Mucosa of gallbladder (tissue), 1 donor: Measurements from ENCODE around the gene CAPN13. TPM values are rescaled to one million over a fixed set of nuclear protein-coding genes. Genes with fewer than 3 reads are reported as not detected.

Experiments
- DNase-seq: peaks from one replicate; pipeline ENCODE4 v3.0.0-alpha.2; 2020; ENCODE audit warnings: low spot score
- total RNA-seq: library from RNA; stranded (reverse); gene quantifications from one replicate; pipeline ENCODE4 v1.2.1, GENCODE V29; 2021
- donor health status: DM: no; HTN: no; CAD: no.

Gene CAPN13, protein sequence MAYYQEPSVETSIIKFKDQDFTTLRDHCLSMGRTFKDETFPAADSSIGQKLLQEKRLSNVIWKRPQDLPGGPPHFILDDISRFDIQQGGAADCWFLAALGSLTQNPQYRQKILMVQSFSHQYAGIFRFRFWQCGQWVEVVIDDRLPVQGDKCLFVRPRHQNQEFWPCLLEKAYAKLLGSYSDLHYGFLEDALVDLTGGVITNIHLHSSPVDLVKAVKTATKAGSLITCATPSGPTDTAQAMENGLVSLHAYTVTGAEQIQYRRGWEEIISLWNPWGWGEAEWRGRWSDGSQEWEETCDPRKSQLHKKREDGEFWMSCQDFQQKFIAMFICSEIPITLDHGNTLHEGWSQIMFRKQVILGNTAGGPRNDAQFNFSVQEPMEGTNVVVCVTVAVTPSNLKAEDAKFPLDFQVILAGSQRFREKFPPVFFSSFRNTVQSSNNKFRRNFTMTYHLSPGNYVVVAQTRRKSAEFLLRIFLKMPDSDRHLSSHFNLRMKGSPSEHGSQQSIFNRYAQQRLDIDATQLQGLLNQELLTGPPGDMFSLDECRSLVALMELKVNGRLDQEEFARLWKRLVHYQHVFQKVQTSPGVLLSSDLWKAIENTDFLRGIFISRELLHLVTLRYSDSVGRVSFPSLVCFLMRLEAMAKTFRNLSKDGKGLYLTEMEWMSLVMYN
- total RNA-seq: 44.4 TPM

DNA sequence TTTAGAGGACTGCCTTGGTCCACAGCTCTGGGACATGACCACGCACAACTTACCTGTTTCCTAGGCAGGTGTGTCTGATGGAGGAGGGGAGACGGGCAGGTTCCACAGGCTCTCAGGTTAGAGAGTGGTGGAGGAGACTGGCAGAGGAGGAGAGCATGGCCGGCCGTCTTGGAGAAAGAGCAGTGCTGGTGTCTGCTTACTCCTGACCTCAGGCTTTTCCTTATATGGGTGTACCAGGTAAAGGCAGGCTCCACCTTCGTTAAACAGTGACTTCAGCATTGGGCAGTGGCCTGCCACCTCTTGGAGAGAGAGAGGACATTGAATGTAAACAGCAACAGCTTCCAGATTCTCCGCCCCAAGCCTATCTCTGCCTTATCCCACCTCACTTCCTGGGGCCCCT is at the start of gene CAPN13:
Gene CAPN13, minus strand, starts transcription at position 198 of the 400 bp plus-strand sequence. CDS start 20,121 bp downstream, outside the sequence.
- peak; percentile 81 for DNase-seq

GRCh38 chr2:30847841-30848240 is 40.6 kb upstream of the CAPN13 start:
- DNase-seq: no peak

- DNase-seq: no peak
Measured at GRCh38 chr2:30847329-30847728, 40.1 kb upstream of the CAPN13 start.

- DNase-seq: no peak
Measured at GRCh38 chr2:30828586-30828985, 21.3 kb upstream of the CAPN13 start.

GRCh38 chr2:30826916-30827315 is 19.7 kb upstream of the CAPN13 start:
- DNase-seq: no peak

DNA sequence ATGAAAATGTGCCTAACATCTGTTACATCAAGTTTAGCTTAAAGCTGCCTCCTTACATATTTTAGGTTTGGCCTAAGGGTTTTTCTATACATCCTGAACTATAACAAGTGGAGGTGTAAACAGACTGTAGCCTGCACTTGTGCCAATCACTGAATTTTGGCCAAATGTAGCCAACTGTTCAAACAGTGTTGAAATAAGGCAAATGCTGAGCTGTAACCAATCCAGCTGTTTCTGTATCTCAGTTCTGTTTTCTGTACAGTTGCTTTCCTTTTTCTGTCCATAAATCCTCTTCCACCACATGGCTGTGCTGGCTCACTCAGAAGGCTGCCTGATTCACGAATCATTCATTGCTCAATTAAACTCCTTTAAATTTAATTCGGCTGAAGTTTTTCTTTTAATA is 19.2 kb upstream of the CAPN13 start:
- no peak for DNase-seq

DNA sequence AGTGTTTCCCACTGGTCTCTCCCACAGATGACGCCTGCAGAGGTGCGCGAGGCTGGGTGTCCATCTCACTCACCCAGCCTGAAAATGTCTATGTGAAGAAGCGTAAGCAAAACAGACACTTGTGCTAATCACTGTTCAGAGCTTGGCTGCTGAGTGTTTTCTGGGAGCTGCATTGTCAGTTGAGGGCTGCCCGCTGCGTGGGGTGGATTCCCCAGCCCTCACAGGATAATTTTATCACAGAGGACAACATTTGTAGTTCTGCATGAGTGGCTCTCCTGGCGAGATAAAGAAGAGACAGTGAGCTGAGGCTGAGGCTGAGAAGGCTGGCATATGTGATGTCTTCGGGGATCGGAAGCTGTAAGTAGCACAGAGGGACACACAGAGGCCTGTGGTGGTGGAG is 16.2 kb upstream of the CAPN13 start:
- no peak for DNase-seq

- DNase-seq: no peak
Measured at GRCh38 chr2:30821960-30822359, 14.7 kb upstream of the CAPN13 start.

DNA sequence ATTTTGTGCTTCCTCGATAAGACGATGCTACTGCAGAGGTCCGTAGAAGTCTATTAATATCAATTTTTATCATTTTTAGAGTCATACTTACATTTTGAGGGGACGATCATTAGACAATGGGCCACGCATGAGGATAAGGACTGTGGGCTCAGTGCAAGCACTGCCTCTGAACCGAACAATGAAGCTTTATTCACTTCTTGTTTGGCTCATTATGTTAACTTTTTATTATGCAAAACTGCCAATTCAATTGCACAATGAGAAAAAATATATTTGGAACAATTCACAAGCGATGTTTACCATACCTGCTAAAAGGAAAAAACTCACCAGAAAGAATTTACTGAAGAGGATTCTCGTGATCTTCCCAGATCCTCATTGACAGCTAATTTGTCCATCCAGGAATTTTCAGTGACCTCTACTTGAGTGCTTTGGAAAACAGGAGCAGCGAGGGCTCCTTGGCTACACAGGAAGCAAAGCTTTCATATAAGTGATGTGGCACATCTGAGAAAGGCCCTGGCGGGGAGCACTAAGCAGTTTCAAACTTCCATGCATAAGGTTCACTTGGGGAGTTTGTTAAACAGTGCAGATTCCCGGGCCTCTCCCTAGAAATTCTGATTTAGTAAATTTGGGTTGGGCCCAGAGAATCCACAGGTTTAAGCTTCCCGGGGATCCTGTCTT is 13.3 kb upstream of the CAPN13 start:
- no peak for DNase-seq

DNA sequence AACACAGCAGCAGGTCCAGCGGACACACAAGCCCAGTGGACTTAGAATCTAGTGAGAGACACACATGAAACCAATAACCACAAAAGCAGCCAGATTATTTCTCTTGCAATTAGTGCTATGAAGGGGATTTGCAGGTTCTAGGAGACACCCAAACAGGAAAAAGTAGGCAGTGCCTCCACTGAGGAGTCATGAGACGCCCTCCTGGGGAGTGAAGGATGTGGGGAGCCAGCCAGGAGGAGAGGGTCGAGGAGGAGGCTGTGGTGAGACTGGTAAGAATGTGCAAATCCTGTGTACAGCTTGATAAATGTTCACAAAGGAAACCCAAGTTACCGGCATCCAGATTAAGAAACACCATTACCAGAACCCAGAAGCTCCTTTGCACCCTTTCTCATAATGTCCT is 2.7 kb upstream of the CAPN13 start:
- no peak for DNase-seq

- no peak for DNase-seq
Measured at GRCh38 chr2:30808695-30809094, 1.4 kb upstream of the CAPN13 start.

DNA sequence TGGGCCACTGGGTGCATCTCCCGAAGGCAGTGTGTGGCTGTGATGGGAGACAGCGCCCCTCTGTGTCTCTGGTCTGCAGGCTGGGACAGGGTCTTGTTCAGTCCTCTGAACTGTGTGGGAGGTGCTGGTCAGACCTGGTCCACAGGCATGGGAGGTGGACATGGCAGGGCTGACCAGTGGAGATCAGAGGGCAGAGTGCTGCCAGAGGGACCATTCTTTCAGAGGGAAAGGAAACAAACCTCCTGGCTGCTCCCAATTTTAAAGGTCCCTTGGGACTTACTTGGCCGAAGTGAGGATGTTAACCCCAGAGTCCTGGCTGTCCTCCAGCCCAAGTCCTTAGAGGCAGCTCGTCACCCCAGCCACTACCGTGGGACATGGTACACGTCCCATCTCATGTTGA is 4.0 kb downstream of the CAPN13 start:
- DNase-seq: no peak

- no peak for DNase-seq
Measured at GRCh38 chr2:30802611-30803010, 4.6 kb downstream of the CAPN13 start.

- no peak for DNase-seq
Measured at GRCh38 chr2:30801821-30802455, 5.3 kb downstream of the CAPN13 start.

GRCh38 chr2:30800159-30800558 is 7.1 kb downstream of the CAPN13 start:
- no peak for DNase-seq

- DNase-seq: no peak
Measured at GRCh38 chr2:30799366-30799765, 7.9 kb downstream of the CAPN13 start.

DNA sequence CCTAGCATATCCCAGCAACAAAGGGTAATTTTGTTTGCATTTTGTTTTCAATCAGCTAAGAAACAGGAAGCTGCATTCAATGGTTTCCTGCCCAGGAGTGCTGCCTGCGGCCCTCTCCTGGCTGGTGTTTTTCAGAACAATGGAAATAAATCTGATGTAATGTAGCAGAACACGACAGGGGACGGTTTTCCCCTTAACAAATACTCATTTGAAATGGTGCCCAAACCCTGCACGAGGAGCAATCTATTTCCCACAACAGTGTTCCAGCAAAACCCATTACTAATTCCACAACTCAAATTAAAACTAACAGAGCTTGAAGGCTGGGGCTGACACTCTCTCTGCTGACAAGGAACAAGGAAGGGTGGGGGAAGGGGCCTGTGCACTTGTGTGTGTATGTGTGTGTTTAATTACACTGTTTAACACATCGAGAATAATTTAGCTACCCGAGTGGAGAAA is 8.7 kb downstream of the CAPN13 start:
- DNase-seq: no peak

GRCh38 chr2:30797381-30798015 is 9.7 kb downstream of the CAPN13 start:
- no peak for DNase-seq

- no peak for DNase-seq
Measured at GRCh38 chr2:30796699-30797098, 10.5 kb downstream of the CAPN13 start.

- no peak for DNase-seq
Measured at GRCh38 chr2:30792521-30792920, 14.7 kb downstream of the CAPN13 start.

DNA sequence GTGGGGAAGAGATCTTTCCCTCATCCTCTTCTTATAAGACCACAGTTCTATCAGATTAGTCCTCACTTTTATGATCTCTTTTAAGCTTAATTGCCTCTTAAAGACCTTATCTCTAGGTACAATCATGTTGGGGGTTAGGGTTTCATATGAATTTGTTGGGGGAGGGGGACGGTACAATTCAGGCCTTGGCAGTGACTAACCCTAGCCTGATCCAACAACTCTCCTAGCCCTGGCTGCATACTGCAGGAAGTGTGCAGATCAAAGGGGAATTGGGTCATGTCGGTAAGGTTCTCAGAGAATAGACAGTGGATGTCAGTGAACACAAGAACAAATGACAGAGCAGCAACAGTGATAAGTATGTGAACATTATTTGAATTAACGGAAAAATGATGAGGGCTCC is 16.4 kb downstream of the CAPN13 start:
- no peak for DNase-seq
